ENCODE results near the gene SYCP2.

- no peak for TF ChIP-seq EP300 (IDR thresholded peaks at IDR 0.05)
- no peak for TF ChIP-seq CTCF (IDR thresholded peaks at IDR 0.05)
- no peak for TF ChIP-seq POLR2A (IDR thresholded peaks at IDR 0.05)
- no peak for TF ChIP-seq POLR2AphosphoS5 (IDR thresholded peaks at IDR 0.05)
These were observed 2.2 kb upstream of the SYCP2 start for GRCh38 chr20:59935457-59936185.
